ENCODE measurements around the gene TRIM49C.
"Not testable (repeated sequence)": the region's sequence is repeated elsewhere in the genome, so short reads cannot be mapped to it uniquely, and the experiment has no call there.

Gene TRIM49C

GRCh38 chr11:90030806-90031205, at the start of gene TRIM49C:
TSS of gene TRIM49C (plus strand) at chr11:90031106. CDS start at chr11:90035212, 4,106 bp downstream.
- POLR2A ChIA-PET; CTCF ChIA-PET; DNase-seq (ENCODE audit: extremely low spot score): not testable (repeated sequence)

GRCh38 chr11:90024184-90024583, 6.7 kb upstream of the TRIM49C start:
- POLR2A ChIA-PET; DNase-seq (ENCODE audit: extremely low spot score); CTCF ChIA-PET: not testable (repeated sequence)

GRCh38 chr11:90051591-90052209, 20.8 kb downstream of the TRIM49C start:
- POLR2A ChIA-PET; CTCF ChIA-PET; DNase-seq (ENCODE audit: extremely low spot score): not testable (repeated sequence)

DNA sequence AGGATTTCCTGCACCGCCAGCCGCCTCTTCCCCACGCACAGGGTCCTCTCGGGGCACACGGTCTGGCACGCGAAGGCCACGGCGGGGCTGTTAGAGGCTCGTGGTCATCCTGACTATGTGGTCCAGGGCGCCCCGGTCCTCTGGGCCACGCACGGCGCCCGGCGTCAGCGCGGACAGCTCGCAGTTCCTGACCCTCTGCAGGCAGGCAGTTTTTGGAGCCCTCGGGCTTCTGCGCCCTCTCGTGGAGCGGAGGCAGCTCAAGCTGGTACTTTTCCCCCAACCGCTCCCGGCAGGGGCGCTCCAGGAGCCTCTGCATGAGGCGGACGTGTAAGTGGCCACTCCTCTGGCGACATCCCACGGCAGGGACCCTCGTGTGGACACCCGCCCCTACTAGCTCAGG, 21.4 kb downstream of the TRIM49C start:
- DNase-seq (ENCODE audit: extremely low spot score); CTCF ChIA-PET; POLR2A ChIA-PET: not testable (repeated sequence)

GRCh38 chr11:90053545-90053944, 22.6 kb downstream of the TRIM49C start:
- DNase-seq (ENCODE audit: extremely low spot score); CTCF ChIA-PET; POLR2A ChIA-PET: not testable (repeated sequence)

- DNase-seq (ENCODE audit: extremely low spot score); CTCF ChIA-PET; POLR2A ChIA-PET: not testable (repeated sequence)
Observed at GRCh38 chr11:90085650-90086049, 54.7 kb downstream of the TRIM49C start, which contains the start of gene UBTFL1. TSS of gene UBTFL1 (plus strand) at chr11:90085950. CDS start at chr11:90085950, 0 bp downstream.

GRCh38 chr11:90088731-90089130, 57.8 kb downstream of the TRIM49C start:
- POLR2A ChIA-PET; DNase-seq (ENCODE audit: extremely low spot score); CTCF ChIA-PET: not testable (repeated sequence)

Measured in HEK293T (cell line).